LNCaP clone FGC (cell line): ENCODE data around the gene KRT8.

Experiments used
- DNase-seq: peaks from one replicate; pipeline ENCODE4 v3.0.0-alpha.2; 2011; ENCODE audit warnings: low read depth
- H3K4me3 ChIP-seq: 2 replicates; pipeline ENCODE4 v1.5.1; 2011; ENCODE audit warnings: mild to moderate bottlenecking, low read depth, low read length, control low read depth
- CTCF ChIP-seq: IDR thresholded peaks from 2 replicates; pipeline ENCODE4 v1.5.1; 2012; ENCODE audit warnings: mild to moderate bottlenecking; ENCODE audit not compliant: control insufficient read depth, insufficient read depth; ENCODE audit errors: extremely low read depth

Gene KRT8

DNA sequence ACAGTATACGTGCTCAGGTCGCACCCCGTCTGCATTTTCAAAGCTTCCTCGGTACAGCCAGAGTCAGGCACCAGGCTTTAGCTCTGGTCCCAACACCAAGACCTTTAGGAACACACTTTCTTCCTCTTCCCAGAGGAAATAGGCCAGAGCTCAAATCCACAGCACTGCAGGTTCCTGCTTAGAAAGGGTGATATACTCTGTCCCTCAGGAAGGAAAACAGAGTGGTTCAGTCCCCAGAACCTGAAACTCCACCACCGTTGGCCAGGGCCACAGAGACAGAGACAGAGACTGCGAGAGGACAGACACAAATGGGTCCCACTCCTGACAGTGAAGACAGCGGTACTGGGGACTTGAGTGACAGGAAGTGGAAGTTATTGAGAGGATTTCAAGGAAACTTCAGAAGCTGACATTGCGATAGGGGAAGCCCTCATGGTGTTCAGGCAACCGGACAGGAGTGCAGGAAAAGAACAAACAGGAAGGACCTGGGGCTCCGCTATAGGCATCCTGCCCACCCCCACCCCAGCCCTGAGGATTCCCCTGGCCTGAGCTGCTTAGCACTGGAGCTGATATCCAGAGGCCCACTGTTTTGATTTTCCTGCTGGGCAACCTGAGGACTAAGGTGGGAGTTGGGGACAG lies 5.5 kb upstream of the KRT8 start:
- no peak overlapping the region for H3K4me3 ChIP-seq

GRCh38 chr12:52909796-52910195 lies 4.9 kb upstream of the KRT8 start:
- no peak for TF ChIP-seq CTCF
- no peak for DNase-seq
- H3K4me3 ChIP-seq: no peak overlapping the region

More for the DNA sequence above, 5.5 kb upstream of the KRT8 start:
- no peak for DNase-seq
- TF ChIP-seq CTCF: no peak

- no peak for DNase-seq
- TF ChIP-seq CTCF: no peak
These were observed 4.5 kb upstream of the KRT8 start for GRCh38 chr12:52909331-52909730.

DNA sequence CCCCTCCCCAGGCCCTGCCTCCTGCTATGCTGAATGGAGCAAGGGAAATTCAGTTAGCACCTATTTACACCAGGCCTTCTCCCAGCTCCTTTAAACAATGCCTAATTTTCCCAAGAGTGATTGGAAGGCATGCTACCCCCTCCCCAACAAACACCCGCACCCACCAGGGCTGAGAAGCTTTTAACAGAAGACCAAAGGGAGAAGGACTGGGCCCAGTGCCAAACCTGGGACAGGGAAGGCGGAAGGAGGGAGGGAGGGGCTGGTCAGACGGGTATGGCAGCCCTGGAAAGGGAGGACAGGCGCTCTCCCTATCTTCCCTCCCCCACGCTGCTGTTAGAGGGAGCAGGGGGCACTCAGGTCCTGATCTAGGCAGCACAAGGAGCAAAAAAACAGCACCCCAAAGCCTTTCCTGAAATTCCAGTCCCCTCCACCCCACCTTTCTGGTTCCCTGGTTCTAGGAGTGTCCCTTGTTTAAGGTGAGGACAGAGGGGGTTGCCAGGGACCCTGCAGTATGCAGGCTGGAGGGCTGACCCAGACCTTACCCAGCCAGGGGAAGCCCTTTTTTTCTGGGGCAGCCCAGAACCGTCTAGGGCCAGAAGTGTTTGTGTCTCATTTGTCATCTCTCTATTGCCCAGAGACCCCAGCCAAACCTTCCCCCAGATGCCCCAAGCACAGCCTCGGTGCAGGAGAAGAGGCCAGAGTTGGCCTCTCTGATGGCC lies 2.4 kb upstream of the KRT8 start:
- peak overlapping the region; percentile 38 for H3K4me3 ChIP-seq
- no peak for TF ChIP-seq CTCF
- peak; percentile 80 for DNase-seq

More at GRCh38 chr12:52909331-52909730, 4.5 kb upstream of the KRT8 start:
- no peak overlapping the region for H3K4me3 ChIP-seq

GRCh38 chr12:52906191-52906601 lies 1.3 kb upstream of the KRT8 start:
- no peak for DNase-seq
- no peak for TF ChIP-seq CTCF
- H3K4me3 ChIP-seq: no peak overlapping the region; the same call in 1 of the 2 replicates

DNA sequence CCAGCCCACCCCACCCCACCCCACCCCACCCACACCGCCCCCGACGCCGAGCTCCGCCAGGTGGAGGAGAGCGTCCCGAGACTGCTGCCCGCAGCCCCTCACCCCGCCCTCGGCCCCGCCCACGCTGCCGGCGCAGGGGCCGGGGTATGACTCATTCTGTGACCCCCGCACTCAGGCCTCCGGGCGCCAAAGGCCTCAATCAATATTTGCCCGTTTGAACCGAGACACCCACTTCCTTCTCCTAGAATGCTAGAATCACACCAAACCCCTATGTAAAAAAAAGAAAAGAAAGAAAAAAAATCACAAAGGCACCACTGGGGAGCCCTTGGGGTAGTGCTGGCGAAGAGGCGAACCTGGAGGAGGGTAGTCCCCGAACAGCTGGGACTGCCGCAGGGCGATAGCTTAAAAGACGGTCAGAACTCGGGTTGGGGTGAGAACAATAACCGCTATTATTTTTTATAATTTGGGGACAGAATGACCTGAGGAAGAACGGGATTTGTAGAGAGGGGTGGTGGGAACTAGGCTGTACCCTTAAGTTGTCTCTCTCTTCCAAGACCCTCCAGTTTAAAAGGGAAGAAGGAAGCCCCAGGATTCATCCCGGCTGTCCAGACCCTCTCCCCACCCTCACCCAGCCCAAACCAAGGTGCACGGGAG lies 894 bp downstream of the KRT8 start:
- no peak for TF ChIP-seq CTCF
- H3K4me3 ChIP-seq: peak overlapping the region; percentile 67
- no peak for DNase-seq
